ENCODE data around the gene SHOC2. TPM values are rescaled to one million over a fixed set of nuclear protein-coding genes. Genes with fewer than 3 reads are reported as not detected.

Gene SHOC2
- polyA plus RNA-seq, 1 donor (not counting 4 experiments of a cell fraction or from before 2014, with no cell fraction given), result 27.7 TPM

DNA sequence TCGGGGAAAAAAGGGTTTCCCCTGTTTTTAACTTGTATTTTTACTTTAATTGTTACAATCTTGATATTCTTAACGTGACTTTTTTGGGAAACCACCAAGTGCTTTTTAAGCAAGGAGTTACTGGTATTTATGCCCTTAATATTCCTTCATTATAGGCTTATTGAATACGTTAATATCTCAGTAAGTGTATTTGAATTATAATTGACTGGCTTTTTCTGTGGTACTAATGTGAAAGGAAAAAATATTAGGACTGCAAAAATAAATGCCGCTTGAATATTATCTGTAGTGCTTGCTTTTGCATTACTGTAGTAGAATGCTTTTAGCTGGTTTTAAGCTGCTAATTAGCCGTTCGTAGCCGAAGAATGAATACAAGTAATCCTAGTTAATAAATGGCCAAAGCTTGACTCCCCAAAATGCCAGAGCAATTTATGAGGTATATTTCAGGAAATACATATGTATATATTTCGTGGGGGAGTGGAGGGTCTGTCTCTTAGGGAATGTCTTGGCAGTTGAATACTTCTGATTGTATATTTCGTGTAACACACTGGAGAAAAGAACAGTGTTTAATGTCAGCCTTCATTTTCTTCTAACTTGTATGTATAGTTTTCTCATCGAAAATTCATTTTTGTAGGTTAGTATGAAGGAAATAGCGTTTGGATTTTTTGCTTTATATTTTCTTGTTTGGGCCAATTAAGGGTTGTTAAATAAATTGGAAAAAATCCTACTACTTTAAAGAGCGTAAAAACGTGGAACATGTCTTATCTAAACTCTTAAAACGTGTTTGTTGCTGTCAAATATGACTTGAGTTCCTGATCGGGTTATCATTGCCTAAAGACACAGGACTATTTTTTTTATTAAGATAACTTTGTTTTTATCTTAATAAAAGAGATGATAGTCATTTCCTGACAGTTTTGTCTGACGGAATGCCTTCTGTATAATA lies 46.1 kb upstream of the SHOC2 start:
- H3K4me2 ChIP-seq (ENCODE audit: control insufficient read depth, extremely low read depth, insufficient read depth, low read depth, low read length), result peak overlapping the region; percentile 94
- peaks cover 11% of the 10 kb centered on the region for H3K4me1 ChIP-seq (ENCODE audit: control insufficient read depth, extremely low read depth, insufficient read depth, low read length)
- peak overlapping the region; percentile 93 for H3K27ac ChIP-seq (ENCODE audit: control insufficient read depth, insufficient read depth, low read length)
- dilution Hi-C loops (cut with MboI; ENCODE audit: extremely low pct_ligation_motif_present, low sequenced_read_pairs), result no loop called here
- no peaks in the 10 kb centered on the region for H4K20me1 ChIP-seq (ENCODE audit: control insufficient read depth, extremely low read depth, insufficient read depth, low read length)
- no peak for TF ChIP-seq EZH2 (IDR thresholded peaks at IDR 0.05; ENCODE audit: low read length)
- TF ChIP-seq, protein P1, sequence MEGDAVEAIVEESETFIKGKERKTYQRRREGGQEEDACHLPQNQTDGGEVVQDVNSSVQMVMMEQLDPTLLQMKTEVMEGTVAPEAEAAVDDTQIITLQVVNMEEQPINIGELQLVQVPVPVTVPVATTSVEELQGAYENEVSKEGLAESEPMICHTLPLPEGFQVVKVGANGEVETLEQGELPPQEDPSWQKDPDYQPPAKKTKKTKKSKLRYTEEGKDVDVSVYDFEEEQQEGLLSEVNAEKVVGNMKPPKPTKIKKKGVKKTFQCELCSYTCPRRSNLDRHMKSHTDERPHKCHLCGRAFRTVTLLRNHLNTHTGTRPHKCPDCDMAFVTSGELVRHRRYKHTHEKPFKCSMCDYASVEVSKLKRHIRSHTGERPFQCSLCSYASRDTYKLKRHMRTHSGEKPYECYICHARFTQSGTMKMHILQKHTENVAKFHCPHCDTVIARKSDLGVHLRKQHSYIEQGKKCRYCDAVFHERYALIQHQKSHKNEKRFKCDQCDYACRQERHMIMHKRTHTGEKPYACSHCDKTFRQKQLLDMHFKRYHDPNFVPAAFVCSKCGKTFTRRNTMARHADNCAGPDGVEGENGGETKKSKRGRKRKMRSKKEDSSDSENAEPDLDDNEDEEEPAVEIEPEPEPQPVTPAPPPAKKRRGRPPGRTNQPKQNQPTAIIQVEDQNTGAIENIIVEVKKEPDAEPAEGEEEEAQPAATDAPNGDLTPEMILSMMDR (optimal IDR thresholded peaks at IDR 0.05 in 1 of 3, IDR thresholded peaks at IDR 0.05 in 1 of 3, conservative IDR thresholded peaks at IDR 0.05 in 1 of 3; ENCODE audit: extremely low read depth in 1 of 3, insufficient read depth in 2 of 3, low read length in 3 of 3), result no peak
- H3K79me2 ChIP-seq (ENCODE audit: control insufficient read depth, insufficient read depth, low read length), result peaks cover 17% of the 10 kb centered on the region
- H2AFZ ChIP-seq (ENCODE audit: control insufficient read depth, low read length), result peak overlapping the region; percentile 59
- H3K36me3 ChIP-seq (ENCODE audit: control insufficient read depth in 2 of 2, extremely low read depth in 1 of 2, insufficient read depth in 2 of 2, low read length in 2 of 2), result peaks cover 2 to 3% of the 10 kb centered on the region in 2 experiments
- no peak for FAIRE-seq
- H3K9ac ChIP-seq (ENCODE audit: control insufficient read depth, extremely low read depth, insufficient read depth, low read length), result peak overlapping the region; percentile 89
- H3K9me3 ChIP-seq (ENCODE audit: control insufficient read depth, low read depth, low read length), result no peaks in the 10 kb centered on the region
- no peak for DNase-seq (ENCODE audit: low read depth, low spot score)
- H3K27me3 ChIP-seq (ENCODE audit: control insufficient read depth, extremely low read depth, insufficient read depth, low read length), result no peaks in the 10 kb centered on the region
- peak overlapping the region; percentile 87 to 91 (median 90) for H3K4me3 ChIP-seq (ENCODE audit: control insufficient read depth in 2 of 3, extremely low read depth in 1 of 3, insufficient read depth in 2 of 3, low read depth in 1 of 3, low read length in 3 of 3)
- no peaks in the 10 kb centered on the region for H3K9me1 ChIP-seq (ENCODE audit: control insufficient read depth, extremely low read depth, insufficient read depth, low read length)

DNA sequence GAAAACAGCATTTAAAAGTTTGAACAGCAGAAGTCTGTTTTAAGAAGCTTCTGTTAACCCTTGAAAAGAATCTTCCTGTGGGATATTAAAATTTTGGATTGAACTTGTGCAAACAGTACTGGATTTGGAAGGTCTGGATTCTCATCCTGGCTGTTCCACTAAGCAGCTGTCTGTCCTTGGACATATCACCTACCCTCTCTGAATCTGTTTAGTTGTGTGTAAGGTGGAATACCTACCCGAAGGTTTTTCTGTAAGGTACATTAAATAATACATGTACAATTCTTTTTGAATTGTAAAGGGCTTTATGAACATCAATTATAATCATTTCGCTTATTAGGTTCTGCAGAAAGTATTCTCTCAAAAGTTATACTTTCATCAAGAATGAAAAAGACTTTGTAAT lies 45.5 kb upstream of the SHOC2 start:
- Histone ChIP-seq H3K36me3 (ENCODE audit: control insufficient read depth in 2 of 2, extremely low read depth in 1 of 2, insufficient read depth in 2 of 2, low read length in 2 of 2) (peaks cover 2 to 3% of the 10 kb centered on the region in 2 experiments), H4K20me1 (ENCODE audit: control insufficient read depth, extremely low read depth, insufficient read depth, low read length) (no peaks in the 10 kb centered on the region), H3K4me1 (ENCODE audit: control insufficient read depth, extremely low read depth, insufficient read depth, low read length) (peaks cover 11% of the 10 kb centered on the region), H3K27ac (ENCODE audit: control insufficient read depth, insufficient read depth, low read length) (peak overlapping the region; percentile 93), H3K9me1 (ENCODE audit: control insufficient read depth, extremely low read depth, insufficient read depth, low read length) (no peaks in the 10 kb centered on the region), H3K4me3 (ENCODE audit: control insufficient read depth in 2 of 3, extremely low read depth in 1 of 3, insufficient read depth in 2 of 3, low read depth in 1 of 3, low read length in 3 of 3) (peak overlapping the region; percentile 87 to 91 (median 90)), H3K9me3 (ENCODE audit: control insufficient read depth, low read depth, low read length) (no peaks in the 10 kb centered on the region), H3K9ac (ENCODE audit: control insufficient read depth, extremely low read depth, insufficient read depth, low read length) (peak overlapping the region; percentile 89), H3K27me3 (ENCODE audit: control insufficient read depth, extremely low read depth, insufficient read depth, low read length) (no peaks in the 10 kb centered on the region), H3K4me2 (ENCODE audit: control insufficient read depth, extremely low read depth, insufficient read depth, low read depth, low read length) (peak overlapping the region; percentile 94), H2AFZ (ENCODE audit: control insufficient read depth, low read length) (peak overlapping the region; percentile 28), H3K79me2 (ENCODE audit: control insufficient read depth, insufficient read depth, low read length) (peaks cover 17% of the 10 kb centered on the region)
- no peak for FAIRE-seq
- TF ChIP-seq, protein P1 (optimal IDR thresholded peaks at IDR 0.05 in 1 of 3, IDR thresholded peaks at IDR 0.05 in 1 of 3, conservative IDR thresholded peaks at IDR 0.05 in 1 of 3; ENCODE audit: extremely low read depth in 1 of 3, insufficient read depth in 2 of 3, low read length in 3 of 3), result no peak
- TF ChIP-seq EZH2 (IDR thresholded peaks at IDR 0.05; ENCODE audit: low read length), result no peak
- dilution Hi-C loops (cut with MboI; ENCODE audit: extremely low pct_ligation_motif_present, low sequenced_read_pairs), result no loop called here
- DNase-seq (ENCODE audit: low read depth, low spot score), result no peak
